ENCODE measurements around the gene FKTN.

FKTN gene

DNA sequence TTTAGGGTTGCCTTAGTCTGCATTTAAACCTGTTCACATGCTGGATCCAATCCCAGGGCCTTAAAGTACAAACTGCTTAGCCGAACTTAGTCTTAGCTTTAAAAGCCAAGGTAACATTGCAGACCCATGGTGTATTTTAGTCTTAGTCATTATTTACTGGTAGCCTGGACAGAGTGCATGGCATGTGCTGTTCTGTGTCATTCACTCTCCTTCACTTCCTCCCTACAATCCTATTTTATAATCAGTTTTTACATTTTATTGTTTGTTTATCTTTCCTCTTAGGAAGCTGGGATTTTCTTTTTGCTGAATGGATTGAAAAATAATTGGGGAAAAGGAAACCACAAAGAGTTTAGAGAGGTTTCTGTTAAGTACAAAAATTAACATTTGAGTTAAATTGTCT is 74.9 kb downstream of the FKTN start:
- no peak for DNase-seq (ENCODE audit: low read depth in 2 of 3, low spot score in 2 of 3)

DNA sequence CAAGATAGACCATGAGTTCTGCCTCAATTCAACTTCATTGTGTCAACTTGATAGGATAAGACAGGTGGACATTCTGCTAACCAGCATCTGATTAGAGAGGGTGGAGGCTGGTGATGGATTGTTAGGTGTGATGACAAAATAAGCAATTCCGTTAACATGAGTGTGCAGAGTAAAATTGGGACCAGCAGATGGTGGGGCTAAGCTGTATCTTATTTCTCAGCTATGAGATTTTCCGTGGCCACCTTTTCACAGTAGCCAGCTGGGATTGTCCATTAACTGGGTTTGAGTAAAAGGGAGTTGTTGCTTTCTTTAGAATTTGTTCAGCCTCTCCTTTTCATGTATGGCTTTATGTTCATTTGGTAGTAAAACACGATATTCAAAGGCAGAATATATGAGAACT is 75.5 kb downstream of the FKTN start:
- DNase-seq (ENCODE audit: low read depth in 2 of 3, low spot score in 2 of 3), result no peak

DNA sequence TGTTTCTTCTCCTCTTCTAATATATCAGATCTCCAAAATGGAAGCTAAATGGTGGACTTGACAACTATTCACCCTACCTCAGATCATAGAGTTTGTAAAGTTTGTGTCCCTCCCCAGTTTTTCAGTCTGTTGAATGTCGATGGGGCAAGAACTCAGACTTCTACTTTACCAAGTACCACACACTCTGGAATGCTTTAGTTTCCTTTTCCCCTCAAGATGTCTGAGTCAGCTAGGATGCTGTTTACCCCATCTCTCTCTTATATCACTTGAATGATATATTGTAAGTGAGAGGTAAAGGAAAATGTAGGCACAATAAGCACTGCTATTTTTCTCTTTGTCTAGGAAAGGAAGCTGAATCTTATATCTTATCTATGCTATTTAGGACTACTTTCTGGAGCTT is 78.4 kb downstream of the FKTN start:
- no peak for DNase-seq (ENCODE audit: low read depth in 2 of 3, low spot score in 2 of 3)

DNA sequence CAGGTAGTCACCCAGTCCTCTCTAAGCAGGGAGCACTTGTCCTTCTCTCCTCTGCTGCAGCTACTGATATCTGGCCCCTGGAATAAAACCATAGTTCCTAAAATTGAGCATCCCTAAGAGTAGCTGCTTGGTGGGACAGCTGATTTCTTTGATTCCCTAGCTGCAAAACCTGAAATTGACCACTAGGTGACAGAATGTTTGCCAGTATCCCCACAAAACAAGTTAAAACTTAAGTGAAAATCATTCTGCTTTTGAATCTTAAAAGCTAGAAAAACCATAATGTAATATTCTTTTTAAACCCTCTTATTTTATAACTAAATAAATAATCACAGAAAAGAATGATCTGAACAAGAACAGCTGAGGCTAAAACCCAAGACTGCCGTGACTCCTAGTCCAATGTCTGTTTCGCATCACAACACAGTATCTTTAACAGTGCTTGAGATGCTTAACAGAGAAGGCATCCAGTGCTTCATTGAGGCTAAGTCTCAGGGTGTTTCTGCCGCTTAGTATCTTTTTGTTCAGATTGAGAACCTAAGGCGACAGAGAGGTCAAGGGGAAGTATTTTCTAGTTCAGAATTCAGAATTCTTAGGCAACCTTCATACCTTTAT is 80.0 kb downstream of the FKTN start:
- no peak for DNase-seq (ENCODE audit: low read depth in 2 of 3, low spot score in 2 of 3)

DNA sequence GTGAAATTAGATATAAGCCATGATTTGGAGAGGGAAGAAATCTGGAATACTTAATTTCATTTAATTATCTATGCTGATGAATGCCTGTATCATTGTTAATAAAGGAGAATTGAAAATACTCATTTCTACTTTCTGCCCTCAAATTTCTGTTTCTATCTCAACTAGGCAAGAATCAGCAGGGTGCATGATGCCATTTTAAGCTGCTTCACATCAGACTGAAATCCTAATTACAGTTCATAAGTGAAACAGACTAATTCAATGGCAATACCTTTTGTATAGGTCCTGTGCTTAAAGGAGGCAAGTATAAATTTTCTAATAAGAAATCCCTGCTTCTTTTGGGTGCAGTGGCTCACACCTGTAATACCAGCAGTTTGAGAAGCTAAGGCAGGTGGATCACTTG is 82.0 kb downstream of the FKTN start:
- DNase-seq (ENCODE audit: low read depth in 2 of 3, low spot score in 2 of 3), result no peak

DNA sequence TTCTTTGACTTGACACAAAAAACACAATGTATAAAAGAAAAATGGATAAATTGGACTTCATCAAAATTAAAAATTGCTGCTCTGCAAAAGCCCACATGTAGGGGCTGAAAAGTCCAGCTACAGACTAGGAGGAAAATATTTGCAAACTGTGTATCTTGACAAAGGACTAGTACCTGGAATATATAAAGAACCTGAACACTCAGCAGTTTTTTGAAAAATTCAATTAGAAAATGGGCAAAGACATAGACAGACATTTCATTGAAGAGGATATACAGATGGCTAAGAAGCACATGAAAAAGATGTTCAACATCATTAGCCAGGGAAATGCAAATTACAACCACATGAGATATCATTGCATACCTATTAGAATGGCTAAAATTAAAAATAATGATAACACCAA is 85.9 kb downstream of the FKTN start:
- DNase-seq (ENCODE audit: low read depth in 2 of 3, low spot score in 2 of 3), result no peak

DNA sequence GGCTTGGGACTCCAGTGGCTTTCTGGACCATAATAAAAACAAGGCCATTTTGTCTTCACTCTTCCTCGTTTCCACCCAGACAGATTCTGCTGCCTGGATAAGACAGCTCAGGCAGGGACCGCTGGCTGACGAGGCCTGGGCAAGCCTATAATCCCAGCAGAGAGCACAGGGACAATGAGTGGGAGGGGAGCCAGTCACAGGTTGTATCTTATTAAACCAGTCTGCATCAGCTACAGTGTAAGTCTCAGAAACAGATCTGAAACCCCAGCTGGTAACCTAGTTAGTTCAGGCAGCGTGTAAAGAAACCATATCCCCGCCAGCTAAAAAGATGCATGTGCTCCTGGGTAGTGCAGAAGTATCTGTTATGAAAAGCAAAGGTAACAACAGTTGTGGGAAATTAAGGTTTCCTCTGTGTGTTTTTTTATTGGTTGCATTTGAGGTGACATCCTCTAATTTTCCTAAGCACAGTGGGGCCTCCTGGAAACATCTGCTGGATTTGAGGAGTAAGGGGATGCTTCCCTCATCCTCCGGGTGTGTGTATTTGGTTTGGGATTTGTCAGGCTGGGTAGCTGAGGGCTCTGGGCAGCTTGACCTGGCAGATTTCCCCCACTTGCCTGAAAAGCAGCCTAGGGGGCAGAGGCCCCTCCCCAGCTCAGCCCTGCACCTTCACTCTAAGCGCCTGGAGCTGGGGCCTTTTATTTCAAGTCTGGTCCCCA is 89.1 kb downstream of the FKTN start:
- no peak for DNase-seq (ENCODE audit: low read depth in 2 of 3, low spot score in 2 of 3)

DNA sequence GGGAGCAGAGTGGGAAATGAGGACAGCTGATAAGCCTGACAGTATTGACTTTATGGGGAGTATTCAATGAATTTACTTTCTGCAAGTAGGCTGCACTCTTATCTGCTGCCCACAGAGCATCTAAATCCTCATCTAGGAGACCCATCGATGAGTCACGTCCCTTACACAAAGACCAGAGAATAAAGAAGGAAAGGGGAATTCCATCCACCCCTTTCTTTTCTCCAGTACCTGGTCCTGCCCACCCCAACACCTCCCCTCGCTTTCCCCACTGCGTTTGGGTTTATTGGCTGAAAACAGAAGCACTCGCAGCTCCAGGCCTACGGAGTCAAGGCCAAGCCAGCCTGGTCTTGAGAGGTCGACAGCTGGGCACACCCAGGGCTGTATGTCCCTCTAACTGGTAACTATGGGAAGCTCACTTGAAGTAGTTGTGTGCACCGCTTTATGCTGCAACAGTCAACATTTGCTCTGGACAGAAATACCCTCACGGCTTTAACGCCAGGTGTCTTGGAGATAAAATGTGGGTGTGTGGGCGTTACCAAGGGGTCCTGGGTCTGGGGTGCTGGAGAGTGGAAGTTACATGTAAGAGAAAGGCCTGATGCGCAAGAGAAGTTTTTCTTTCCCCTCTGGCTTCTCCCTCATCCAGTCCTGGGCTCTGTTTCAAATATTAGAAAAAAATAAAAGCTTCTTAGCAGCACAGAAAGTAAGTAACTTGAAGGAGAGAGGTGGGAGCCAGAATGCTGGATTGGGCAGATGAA is 89.8 kb downstream of the FKTN start:
- no peak for DNase-seq (ENCODE audit: low read depth in 2 of 3, low spot score in 2 of 3)

DNA sequence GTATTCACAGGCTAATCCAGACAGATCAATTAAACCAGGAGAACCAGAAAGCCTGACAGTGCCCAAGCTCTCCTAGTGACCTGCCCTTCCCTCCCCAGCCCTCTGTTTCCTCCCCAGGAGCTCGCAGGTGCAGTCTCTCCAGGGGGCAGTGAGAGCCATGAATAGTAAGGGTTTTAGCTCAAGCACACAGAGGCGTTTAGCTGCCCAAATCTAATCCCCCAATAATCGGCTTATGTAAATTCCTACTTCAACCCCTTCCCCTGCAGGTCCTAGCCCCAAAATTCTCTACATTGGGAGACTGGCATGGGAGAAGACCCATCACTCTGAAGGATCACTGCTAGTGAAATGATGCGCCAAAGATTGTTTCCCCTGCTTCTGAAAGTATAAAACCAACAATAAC is 93.9 kb downstream of the FKTN start:
- DNase-seq (ENCODE audit: low read depth in 2 of 3, low spot score in 2 of 3), result no peak

DNA sequence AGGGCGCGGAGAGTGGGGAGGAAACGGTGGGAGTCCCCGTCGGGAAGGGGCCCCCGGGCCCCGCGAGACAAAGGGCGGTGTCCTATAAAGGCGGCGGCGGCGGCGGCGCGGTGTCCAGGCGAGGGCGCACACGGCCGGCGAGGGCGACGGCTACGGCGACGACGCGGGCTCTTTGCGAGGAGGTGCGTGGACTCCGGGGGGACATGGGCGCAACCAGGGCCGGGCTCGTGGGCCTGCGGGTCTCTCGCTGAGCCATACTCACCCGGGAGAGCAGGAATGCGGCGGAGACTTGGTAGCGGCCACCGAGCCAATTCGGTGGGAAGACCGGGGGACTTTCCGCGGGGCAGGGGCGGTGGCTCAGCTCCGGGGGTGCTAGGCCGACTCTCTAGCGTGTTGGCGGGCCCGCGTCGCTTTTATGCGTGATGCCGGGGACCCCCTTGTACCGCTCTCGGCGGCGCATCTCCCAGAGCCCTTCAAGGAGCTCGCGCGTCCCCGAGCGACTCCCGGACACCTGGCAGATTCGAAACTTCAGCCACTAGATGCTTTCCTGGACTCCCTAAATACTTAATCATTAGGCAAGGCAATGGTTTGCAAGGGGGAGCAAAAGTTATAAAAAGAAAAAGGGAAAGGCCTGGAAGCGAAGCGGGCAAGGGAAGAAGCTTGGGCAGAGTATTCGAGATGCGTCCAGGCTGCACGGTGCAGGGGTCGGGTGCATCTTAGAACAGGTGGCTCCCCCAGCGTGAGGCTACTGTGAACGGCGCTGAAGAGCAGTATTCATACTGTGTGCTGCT is 98.4 kb downstream of the FKTN start:
- peak in 1 of 3 experiments; percentile 1 for DNase-seq (ENCODE audit: low read depth in 2 of 3, low spot score in 2 of 3)

DNA sequence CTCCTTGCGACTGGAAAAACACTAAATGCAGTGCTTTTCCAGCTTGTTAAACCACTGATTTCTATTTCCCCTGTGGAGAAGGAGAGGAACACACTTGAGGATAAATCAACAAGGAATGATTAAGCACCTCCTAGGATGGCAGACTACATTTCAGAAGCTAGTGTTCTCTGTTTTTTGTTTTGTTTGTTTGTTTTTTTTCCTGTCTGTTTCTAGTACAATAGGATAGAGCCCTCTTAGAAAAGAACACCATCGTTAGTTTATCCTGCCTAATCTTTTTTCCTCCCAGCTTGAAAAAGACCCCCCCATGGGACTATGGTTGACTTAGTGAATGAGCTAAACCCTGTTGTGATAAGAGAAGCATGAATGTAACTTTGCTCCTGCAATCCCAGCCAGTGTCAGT is 100.4 kb downstream of the FKTN start:
- DNase-seq (ENCODE audit: low read depth in 2 of 3, low spot score in 2 of 3), result no peak

DNA sequence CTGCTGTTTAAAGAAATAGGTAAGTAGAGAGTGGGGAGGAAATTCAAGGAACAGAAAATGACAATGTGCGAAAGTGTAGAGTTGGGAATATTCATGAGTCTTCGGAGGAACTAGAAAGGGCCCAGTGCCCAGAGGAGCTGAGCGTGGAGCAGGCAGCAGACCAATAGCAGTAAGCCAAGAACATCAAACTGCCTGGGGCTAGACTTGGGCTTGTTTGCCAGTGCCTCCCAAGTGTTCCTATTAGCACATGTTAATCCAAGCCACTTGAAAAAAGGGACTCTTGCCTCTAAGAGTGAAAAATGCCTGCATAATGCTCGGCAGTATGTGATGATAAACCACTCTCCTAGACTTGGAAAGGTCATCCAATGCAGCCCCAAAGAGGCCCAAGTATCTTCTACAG is 103.1 kb downstream of the FKTN start:
- no peak for DNase-seq (ENCODE audit: low read depth in 2 of 3, low spot score in 2 of 3)

DNA sequence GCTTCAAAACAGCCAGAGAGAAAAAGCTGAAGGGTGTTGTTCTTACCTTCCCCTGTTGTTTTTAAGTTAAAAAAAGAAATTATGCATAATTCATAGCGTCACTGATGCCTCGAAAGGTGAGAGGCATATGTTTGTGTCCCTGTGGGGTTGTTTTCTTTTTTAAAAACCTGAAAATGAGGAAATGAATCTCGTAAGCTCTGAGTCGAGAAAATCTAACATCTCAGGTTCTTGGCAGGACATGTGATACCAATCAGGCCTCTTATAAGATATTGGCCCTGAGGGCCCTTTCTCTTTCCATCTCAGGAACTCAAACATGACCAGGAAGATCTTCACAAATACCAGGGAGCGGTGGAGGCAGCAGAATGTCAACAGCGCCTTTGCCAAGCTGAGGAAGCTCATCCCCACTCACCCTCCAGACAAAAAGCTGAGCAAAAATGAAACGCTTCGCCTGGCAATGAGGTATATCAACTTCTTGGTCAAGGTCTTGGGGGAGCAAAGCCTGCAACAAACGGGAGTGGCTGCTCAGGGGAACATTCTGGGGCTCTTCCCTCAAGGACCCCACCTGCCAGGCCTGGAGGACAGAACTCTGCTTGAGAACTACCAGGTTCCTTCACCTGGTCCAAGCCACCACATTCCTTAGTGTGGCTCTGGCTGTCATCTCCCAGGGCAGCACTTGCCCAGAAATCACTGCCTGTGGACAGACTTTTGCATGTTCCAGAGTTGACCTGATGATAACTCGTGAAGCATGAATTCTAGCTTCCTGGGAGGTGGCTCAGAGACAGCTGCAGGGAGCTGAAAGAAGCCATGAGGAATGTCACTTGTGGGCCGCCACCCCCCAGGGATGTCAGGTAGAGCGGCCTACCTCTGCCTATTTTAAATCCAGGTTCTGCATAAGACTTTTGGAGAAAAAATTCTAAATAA is 104.5 kb downstream of the FKTN start, which contains the start of gene TAL2:
Gene TAL2 (plus strand): TSS at position 274 of the 921 bp plus-strand sequence. CDS start 40 bp downstream, at position 314.
- DNase-seq (ENCODE audit: low read depth in 2 of 3, low spot score in 2 of 3), result no peak

DNA sequence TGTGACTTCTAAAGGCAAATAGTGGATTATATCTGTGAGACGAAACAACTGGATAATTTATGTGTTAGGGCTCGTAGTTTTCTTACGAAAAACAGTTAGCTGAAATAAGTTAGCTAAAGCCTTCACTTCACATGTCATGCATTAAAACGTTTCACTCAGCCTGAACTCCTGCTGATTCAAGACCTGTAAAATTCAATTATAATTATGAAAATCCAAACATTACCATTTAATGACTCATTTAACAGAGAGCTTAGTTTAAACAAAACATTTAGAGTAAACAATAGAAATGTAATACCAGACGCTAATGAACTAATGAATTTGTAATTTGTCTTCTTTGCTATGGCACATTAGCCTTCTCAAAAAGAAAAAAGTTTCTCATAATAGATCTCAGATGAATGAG is 106.0 kb downstream of the FKTN start:
- DNase-seq (ENCODE audit: low read depth in 2 of 3, low spot score in 2 of 3), result no peak

DNA sequence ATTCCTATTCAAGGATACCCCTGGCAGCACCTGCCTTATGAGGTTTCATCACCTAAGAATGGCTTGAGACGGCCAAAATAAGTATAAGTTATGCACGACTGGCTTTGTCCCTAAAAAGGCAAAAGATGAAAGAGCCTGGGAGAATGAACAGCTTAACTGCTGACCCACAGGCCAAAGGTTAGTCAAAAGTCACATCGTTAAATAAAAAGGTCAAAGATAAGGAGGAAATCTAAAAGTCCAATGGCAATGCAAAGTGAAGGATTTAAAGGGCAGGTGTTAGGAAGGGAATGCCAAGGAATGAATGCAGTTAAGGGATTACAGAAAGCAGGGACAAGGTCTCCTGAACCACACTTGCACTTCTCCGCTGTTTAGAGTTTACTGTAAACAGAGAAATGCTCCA is 109.9 kb downstream of the FKTN start:
- DNase-seq (ENCODE audit: low read depth in 2 of 3, low spot score in 2 of 3), result no peak

DNA sequence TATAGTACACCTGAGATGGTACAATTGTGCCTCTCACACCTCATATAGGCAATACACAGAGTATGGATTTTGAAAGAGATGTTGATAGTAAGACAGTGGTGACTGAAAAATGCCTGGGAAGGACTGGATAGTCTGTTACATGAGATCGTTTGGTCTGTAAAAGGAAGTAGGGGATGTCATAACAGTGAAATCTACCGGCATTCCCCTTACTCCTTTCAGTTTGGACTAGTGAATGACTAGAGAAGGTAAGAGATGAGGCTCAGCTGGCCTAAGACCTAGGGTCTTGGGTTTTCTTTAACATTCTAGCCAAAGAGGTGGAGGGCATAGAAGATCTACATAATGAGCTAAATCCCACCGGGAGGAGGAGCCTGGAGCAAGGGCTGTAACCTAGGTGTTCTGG is 112.4 kb downstream of the FKTN start:
- no peak for DNase-seq (ENCODE audit: low read depth in 2 of 3, low spot score in 2 of 3)

DNA sequence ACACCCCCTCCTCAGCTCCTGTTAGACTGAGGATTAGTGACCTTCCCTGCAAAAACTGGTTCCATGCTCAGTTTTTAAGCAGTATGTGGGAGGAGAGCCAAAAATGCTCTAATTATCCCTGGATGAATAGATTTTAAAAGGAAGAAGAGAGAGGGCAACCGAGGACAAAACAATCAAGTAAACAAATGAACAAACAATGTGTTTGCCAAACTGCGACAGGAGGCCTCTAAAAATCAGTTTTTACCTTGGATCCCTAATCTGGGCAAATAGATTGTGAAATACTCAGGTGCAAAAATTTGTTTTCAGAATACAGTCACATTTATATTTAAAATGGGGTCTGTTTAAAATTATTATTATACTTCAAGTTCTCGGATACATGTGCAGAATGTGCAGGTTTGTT is 112.8 kb downstream of the FKTN start:
- no peak for DNase-seq (ENCODE audit: low read depth in 2 of 3, low spot score in 2 of 3)

DNA sequence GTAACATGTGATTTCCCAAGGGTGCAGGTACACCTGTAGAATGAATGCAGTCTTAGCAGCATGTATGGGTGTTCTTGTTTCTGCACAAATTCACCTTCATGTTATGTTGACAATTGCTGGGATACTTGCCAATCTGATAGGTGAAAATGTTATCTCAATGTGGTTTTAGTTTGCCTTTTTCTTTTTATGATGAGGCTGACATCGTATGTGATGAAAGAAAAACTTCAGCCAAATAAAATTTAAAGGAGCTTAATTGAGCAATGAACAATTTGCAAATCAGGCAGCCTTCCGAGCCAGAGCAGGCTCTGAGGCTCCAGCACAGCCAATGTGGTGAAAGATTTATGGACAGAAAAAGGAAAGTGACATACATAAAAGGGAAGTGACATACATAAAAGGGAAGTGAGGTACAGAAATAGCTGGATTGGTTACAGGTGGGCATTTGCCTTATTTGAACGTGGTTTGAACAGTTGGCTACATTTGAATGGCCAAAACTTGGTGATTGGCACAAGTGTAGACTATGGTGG is 114.8 kb downstream of the FKTN start:
- no peak for DNase-seq (ENCODE audit: low read depth in 2 of 3, low spot score in 2 of 3)

DNA sequence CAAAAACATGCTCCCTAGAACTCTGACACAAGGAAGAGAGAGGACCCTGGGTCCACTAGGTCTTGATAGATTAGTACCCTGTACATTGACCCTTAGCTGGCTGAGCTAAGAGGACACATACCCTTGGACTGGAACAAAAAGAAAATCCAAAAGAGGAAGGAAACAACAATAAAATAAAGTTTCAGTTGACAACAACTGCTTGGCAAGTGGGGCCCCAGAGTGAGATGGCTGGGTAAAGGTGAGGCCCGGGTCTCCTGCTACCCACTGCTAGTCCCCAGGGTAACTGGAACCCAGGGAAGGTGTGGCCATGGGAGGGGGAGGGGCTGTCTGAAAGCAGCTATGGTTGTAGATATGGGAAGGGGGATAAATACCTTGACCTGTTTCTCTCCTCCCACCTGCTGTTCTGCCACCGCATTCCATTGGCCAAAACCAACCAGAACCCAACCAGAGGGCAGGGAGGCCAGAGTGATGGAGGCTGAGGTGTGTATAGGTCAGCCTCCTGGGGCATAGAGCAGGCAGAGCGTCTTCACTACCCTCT is 116.0 kb downstream of the FKTN start:
- DNase-seq (ENCODE audit: low read depth in 2 of 3, low spot score in 2 of 3), result no peak

DNA sequence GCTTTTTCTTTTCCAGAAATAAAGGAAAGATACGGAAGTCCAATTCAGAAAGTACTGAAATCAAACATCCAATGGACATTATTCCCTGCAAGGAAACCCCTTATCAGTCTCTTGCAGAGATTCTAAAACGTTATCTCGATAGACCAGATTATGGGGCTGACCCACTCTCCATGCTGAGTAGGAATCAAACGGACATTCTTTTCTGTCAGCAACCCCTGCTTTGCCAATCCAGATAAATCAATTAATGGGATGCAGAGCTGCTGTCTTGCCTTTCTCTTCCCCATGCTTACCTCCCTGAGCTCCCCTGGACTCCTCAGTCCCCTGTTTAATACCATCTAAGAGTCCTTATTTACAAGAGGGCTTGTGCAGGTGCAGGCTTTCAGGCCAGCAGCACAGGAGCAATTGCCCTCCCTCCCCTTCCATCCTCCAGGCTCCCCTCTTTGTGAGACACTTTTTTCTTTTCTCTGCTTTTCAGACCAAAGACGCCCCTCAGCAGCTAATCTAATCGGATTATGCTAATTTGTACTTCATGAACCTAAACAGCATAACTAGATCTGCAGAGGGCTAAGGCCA is 118.5 kb downstream of the FKTN start:
- no peak for DNase-seq (ENCODE audit: low read depth in 2 of 3, low spot score in 2 of 3)
